Testis (tissue), 3 donors: ENCODE measurements around the gene PRR5L. TPM values are rescaled to one million over a fixed set of nuclear protein-coding genes. Genes with fewer than 3 reads are reported as not detected.
"Not testable (repeated sequence)": the region's sequence is repeated elsewhere in the genome, so short reads cannot be mapped to it uniquely, and the experiment has no call there.

ENCODE experiments used
- DNase-seq: peaks from one replicate; pipeline ENCODE4 v3.0.0-alpha.2; 2019
- H3K27ac ChIP-seq, 2 donors: fragments of 200-600 bp; sonication (generic); one replicate each; pipeline ENCODE4 v1.5.1; 2019
- H3K27me3 ChIP-seq: fragments of 200-600 bp; sonication (generic); one replicate; pipeline ENCODE4 v1.5.1; 2019
- H3K36me3 ChIP-seq: fragments of 200-600 bp; sonication (generic); one replicate; pipeline ENCODE4 v1.5.1; 2017; ENCODE audit warnings: low read depth; ENCODE audit errors: missing control alignments
- H3K4me1 ChIP-seq: fragments of 200-600 bp; sonication (generic); one replicate; pipeline ENCODE4 v1.5.1; 2019
- H3K4me3 ChIP-seq, 2 donors: fragments of 200-600 bp; sonication (generic); one replicate each; pipeline ENCODE4 v1.5.1; 2017 to 2019
- H3K9me3 ChIP-seq: fragments of 200-600 bp; sonication (generic); one replicate; pipeline ENCODE4 v1.5.1; 2017
- POLR2A ChIP-seq: fragments of 450-650 bp; IDR thresholded peaks from one replicate; pipeline ENCODE4 v1.6.1; 2017; ENCODE audit warnings: antibody characterized with exemption, mild to moderate bottlenecking, moderate library complexity
- WGBS, 2 donors: methylation state at CpG; one replicate each; pipeline ENCODE4 v1.1.5; 2018; 5-methylcytosine and 5-hydroxymethylcytosine counted together
- intact Hi-C: fragments of 100-400 bp; cut with DNase I; formaldehyde crosslinking; loops from one replicate; pipeline ENCODE4 v1.15.1; 2023; ENCODE audit warnings: low total_unique reads
- polyA plus RNA-seq: library from polyadenylated mRNA; stranded (reverse); fragments of 350-450 nt; fragmentation: Illumina TruSeq; extraction: RNeasy Lipid Tissue Mini Kit (QIAGEN cat#74804); gene quantifications from one replicate; pipeline ENCODE4 v1.2.3, GENCODE V29; 2014; ENCODE audit warnings: low read depth, low replicate concordance; ENCODE audit not compliant: insufficient read depth
- small RNA-seq, 2 donors: library from RNA; depleted of rRNA; stranded (forward); fragments of <200 nt; gene quantifications; one replicate each; pipeline ENCODE3, GENCODE V24; 2016
- total RNA-seq, 2 donors: library from RNA; depleted of rRNA; stranded (reverse); fragments of >200 nt; gene quantifications; one replicate each; pipeline ENCODE4 v1.2.3, GENCODE V29; 2016
- TF ChIP-seq, protein P1 (sequence below), 3 experiments: fragments of 450-650 bp in 2 of 3; fragments of 200-600 bp in 1 of 3; sonication (generic) in 1 of 3; IDR thresholded peaks; one replicate each; pipeline ENCODE4 v1.5.1; 2016 to 2019; ENCODE audit warnings: antibody characterized with exemption in 3 of 3, mild to moderate bottlenecking in 2 of 3, moderate library complexity in 1 of 3

Gene PRR5L
- total and polyA plus RNA-seq, 3 donors from 2014 or later, result 8.1 to 15.4 (median 14.7) TPM

DNA sequence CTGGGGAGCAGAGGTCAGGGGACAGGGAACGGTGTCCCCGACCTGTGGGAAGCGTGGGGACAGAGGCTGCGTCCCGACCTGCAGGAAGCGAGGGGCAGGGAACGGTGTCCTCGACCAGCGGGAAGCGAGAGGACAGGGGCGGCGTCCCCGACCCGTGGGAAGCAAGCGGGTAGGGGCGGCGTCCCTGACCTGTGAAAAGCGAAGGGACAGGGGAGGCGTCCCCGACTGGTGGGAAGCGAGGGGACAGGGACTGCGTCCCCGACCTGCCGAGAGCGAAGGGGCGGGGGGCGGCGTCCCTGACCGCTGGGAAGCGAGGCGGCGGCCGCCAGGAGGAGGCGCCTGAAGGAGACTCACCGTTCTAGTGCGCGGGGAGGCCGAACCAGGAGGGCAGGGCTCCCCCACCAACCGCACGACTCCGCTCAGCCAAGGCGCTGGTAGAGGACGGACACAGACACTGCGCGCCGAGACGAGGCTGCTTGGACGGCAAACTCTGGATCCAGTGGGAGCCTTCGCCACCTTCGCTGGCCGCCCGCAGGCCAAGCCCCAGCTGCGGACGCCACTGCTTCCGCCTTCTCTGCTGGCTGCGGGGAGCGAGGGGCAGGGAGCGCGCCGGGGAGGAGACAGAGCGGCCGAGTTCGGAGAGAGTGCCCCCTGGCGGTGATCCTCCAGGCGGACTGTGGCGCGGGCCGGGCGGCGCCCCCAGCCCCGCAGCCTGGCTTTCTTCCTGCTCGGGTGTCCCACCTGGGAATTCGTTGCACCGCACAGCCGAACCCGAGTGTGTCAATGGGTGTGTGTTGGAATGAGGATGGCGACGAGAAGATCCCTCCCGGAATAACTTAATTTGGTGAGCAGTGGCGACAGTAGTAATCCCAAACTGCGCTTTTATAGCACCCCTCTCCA lies 213.9 kb downstream of the PRR5L start, which contains the start of gene TRAF6:
Gene TRAF6, minus strand, starts transcription at position 579 of the 900 bp plus-strand sequence. CDS start 8,757 bp downstream, outside the sequence.
- no peaks in the 10 kb centered on the region for H3K36me3 ChIP-seq
- H3K27ac ChIP-seq, result peak within 1 kb of the TSS; percentile 81 to 94
- peaks cover 4% of the 10 kb centered on the region for H3K4me1 ChIP-seq
- H3K27me3 ChIP-seq, result no peaks in the 10 kb centered on the region
- DNase-seq, result peak; percentile 94
- 0% methylated on average over 16 to 81 of the region's 81 CpGs for WGBS, 2 donors
- H3K9me3 ChIP-seq, result no peaks in the 10 kb centered on the region
- intact Hi-C loops, result no loop called here
- TF ChIP-seq POLR2A, result no peak
- TF ChIP-seq, protein P1, sequence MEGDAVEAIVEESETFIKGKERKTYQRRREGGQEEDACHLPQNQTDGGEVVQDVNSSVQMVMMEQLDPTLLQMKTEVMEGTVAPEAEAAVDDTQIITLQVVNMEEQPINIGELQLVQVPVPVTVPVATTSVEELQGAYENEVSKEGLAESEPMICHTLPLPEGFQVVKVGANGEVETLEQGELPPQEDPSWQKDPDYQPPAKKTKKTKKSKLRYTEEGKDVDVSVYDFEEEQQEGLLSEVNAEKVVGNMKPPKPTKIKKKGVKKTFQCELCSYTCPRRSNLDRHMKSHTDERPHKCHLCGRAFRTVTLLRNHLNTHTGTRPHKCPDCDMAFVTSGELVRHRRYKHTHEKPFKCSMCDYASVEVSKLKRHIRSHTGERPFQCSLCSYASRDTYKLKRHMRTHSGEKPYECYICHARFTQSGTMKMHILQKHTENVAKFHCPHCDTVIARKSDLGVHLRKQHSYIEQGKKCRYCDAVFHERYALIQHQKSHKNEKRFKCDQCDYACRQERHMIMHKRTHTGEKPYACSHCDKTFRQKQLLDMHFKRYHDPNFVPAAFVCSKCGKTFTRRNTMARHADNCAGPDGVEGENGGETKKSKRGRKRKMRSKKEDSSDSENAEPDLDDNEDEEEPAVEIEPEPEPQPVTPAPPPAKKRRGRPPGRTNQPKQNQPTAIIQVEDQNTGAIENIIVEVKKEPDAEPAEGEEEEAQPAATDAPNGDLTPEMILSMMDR (IDR thresholded peaks at IDR 0.05), result peak; percentile 85 to 92 (median 89)
- peak within 1 kb of the TSS; percentile 79 to 93 for H3K4me3 ChIP-seq

DNA sequence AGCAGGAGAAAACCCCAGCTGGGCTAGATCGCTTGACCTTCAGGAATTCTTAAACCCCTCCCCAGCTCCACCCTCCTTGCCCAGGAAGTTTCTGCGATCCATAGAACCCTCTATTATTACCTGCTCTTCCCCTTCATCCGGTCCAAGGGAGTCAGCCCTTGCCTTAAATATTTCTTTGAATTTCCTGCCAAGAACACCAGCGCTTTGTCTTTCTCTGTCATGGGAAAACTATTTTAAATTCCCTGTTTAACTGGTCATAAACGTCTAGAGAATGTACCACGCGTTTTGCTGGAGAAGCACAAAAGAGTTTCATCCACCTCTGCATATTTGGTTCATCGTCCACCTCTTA lies 214.5 kb downstream of the PRR5L start:
- H3K9me3 ChIP-seq, result no peaks in the 10 kb centered on the region
- H3K27ac ChIP-seq, result peak overlapping the region; percentile 81 to 94
- DNase-seq, result no peak
- TF ChIP-seq, protein P1 (IDR thresholded peaks at IDR 0.05), result no peak
- TF ChIP-seq POLR2A, result no peak
- no peaks in the 10 kb centered on the region for H3K36me3 ChIP-seq
- H3K4me3 ChIP-seq, result peak overlapping the region; percentile 79 to 93
- peaks cover 4% of the 10 kb centered on the region for H3K4me1 ChIP-seq
- WGBS, 2 donors, result 1 to 3% methylated on average over 8 of the region's 8 CpGs
- intact Hi-C loops, result no loop called here
- H3K27me3 ChIP-seq, result no peaks in the 10 kb centered on the region

- H3K9me3 ChIP-seq, H3K36me3 ChIP-seq, H3K4me1 ChIP-seq, intact Hi-C loops, H3K4me3 ChIP-seq, DNase-seq, H3K27me3 ChIP-seq: not testable (repeated sequence)
- H3K27ac ChIP-seq, result peak overlapping the region; percentile 81 to 94
- 43 to 60% methylated on average over 2 of the region's 2 CpGs for WGBS, 2 donors
Measured at GRCh38 chr11:36511062-36511461, 215.0 kb downstream of the PRR5L start.

DNA sequence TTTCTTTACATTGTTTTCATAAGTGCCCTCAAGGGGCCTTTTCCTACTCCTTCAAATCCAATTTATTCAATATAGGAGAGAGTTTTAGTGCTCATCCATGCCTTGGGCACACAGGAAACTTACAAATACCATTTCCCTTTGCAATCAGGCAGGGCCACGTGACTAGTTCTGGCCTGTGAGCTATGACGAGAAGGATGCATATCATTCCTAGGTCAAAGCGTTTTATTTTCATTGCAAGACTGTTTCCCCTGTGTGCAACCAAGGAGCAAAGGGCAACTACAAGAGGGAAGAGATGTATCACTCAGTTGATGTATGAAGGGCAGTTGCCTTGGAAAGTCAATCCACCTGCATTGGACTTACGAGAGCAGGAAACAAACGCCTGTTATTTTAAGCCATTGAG lies 215.9 kb downstream of the PRR5L start:
- no peak for DNase-seq
- no peak overlapping the region for H3K4me3 ChIP-seq
- H3K27ac ChIP-seq, result no peak overlapping the region
- 68 to 77% methylated on average over 5 of the region's 5 CpGs for WGBS, 2 donors
- H3K27me3 ChIP-seq, result no peaks in the 10 kb centered on the region
- H3K36me3 ChIP-seq, result no peaks in the 10 kb centered on the region
- H3K9me3 ChIP-seq, result no peaks in the 10 kb centered on the region
- peaks cover 4% of the 10 kb centered on the region for H3K4me1 ChIP-seq
- TF ChIP-seq, protein P1 (IDR thresholded peaks at IDR 0.05), result no peak
- TF ChIP-seq POLR2A, result no peak
- intact Hi-C loops, result no loop called here

DNA sequence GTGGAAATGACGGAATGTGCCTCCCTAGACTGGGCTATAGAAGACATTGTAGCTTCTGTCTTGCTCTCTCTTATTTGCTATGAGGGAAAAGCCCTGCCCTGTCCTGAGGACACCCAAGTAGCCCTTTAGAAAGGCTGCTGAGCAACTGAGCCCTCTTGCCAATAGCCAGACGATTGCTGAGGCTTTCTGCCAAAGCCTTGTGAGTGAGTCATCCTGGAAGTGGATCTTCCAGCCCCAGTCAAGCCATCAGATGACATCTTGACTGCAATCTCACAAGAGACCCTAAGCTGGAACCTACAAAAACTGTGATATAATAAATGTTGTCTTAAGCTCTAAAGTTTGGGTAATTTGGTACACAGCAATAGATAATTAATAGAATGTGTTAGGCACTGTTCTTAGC lies 217.9 kb downstream of the PRR5L start:
- DNase-seq, result no peak
- TF ChIP-seq, protein P1 (IDR thresholded peaks at IDR 0.05), result no peak
- TF ChIP-seq POLR2A, result no peak
- Histone ChIP-seq H3K4me3 (no peak overlapping the region), H3K9me3 (no peaks in the 10 kb centered on the region), H3K4me1 (peaks cover under 1% of the 10 kb centered on the region), H3K27me3 (no peaks in the 10 kb centered on the region), H3K27ac (no peak overlapping the region), H3K36me3 (no peaks in the 10 kb centered on the region)
- intact Hi-C loops, result no loop called here
- 52 to 59% methylated on average over 2 of the region's 2 CpGs for WGBS, 2 donors

Small RNAs within 50 kb of the gene (small RNA-seq; reads per million reads assigned to genes)
- 0 reads per million in 2 donors for gene AC061999.1

Other genes starting within 250 kb of the PRR5L start
- 10 to 100 TPM; 42.7 to 58.2 TPM for gene COMMD9, start 6.9 kb upstream of the PRR5L start, total RNA-seq
- 73.9 TPM for gene COMMD9, start 6.9 kb upstream of the PRR5L start, polyA plus RNA-seq
- 10 to 100 TPM; 24.0 to 26.4 TPM for gene TRAF6, start 214.0 kb downstream of the PRR5L start, total RNA-seq
- gene TRAF6, start 214.0 kb downstream of the PRR5L start, polyA plus RNA-seq, result 18.8 TPM